GM18867 (cell line): ENCODE measurements around the gene PNMA1.

Experiments used
- ATAC-seq: cut with Tn5 transposase; IDR thresholded peaks from one replicate; pipeline ENCODE4 v1.9.1; 2021; ENCODE audit warnings: mild to moderate bottlenecking, moderate library complexity; ENCODE audit not compliant: unreplicated experiment

PNMA1 gene

GRCh38 chr14:73739174-73739898 lies 25.2 kb upstream of the PNMA1 start:
- ATAC-seq = no peak

- no peak for ATAC-seq
Observed at GRCh38 chr14:73738518-73739173, 24.5 kb upstream of the PNMA1 start.

GRCh38 chr14:73736842-73737241 lies 22.7 kb upstream of the PNMA1 start:
- no peak for ATAC-seq

GRCh38 chr14:73732006-73732405 lies 17.8 kb upstream of the PNMA1 start:
- ATAC-seq = no peak

GRCh38 chr14:73731111-73731510 lies 16.9 kb upstream of the PNMA1 start:
- no peak for ATAC-seq

- ATAC-seq = no peak
Observed at GRCh38 chr14:73729556-73730265, 15.5 kb upstream of the PNMA1 start.

GRCh38 chr14:73728717-73729330 lies 14.6 kb upstream of the PNMA1 start:
- ATAC-seq = no peak

- no peak for ATAC-seq
Observed at GRCh38 chr14:73727166-73727565, 13.0 kb upstream of the PNMA1 start.

- ATAC-seq = no peak
Observed at GRCh38 chr14:73726025-73726961, 12.1 kb upstream of the PNMA1 start.

GRCh38 chr14:73725116-73726024 lies 11.2 kb upstream of the PNMA1 start:
- ATAC-seq = no peak

GRCh38 chr14:73724696-73725095 lies 10.5 kb upstream of the PNMA1 start:
- no peak for ATAC-seq

- no peak for ATAC-seq
Observed at GRCh38 chr14:73723797-73724661, 9.8 kb upstream of the PNMA1 start.

GRCh38 chr14:73723406-73723796 lies 9.2 kb upstream of the PNMA1 start:
- ATAC-seq = no peak

- ATAC-seq = no peak
Observed at GRCh38 chr14:73722581-73722980, 8.4 kb upstream of the PNMA1 start.

GRCh38 chr14:73721101-73721821 lies 7.1 kb upstream of the PNMA1 start:
- no peak for ATAC-seq

- no peak for ATAC-seq
Observed at GRCh38 chr14:73720636-73721035, 6.5 kb upstream of the PNMA1 start.

- no peak for ATAC-seq
Observed at GRCh38 chr14:73719791-73720190, 5.6 kb upstream of the PNMA1 start.

GRCh38 chr14:73719361-73719760 lies 5.2 kb upstream of the PNMA1 start:
- ATAC-seq = no peak
